Measurements from ENCODE around the gene DDX1. TPM values are rescaled to one million over a fixed set of nuclear protein-coding genes. Genes with fewer than 3 reads are reported as not detected.
"Not testable (repeated sequence)": the region's sequence is repeated elsewhere in the genome, so short reads cannot be mapped to it uniquely, and the experiment has no call there.

DDX1 gene
- total RNA-seq (2014; rRNA removed; shearing (Covaris generic); ENCODE audit: low replicate concordance), result 108 and 126 TPM in 2 replicates

GRCh38 chr2:15591692-15592463 is at the start of gene DDX1:
TSS of gene DDX1 (plus strand) at chr2:15591868. CDS start at chr2:15591934, 66 bp downstream.
- H3K36me3 ChIP-seq, result peaks cover 34% of the 10 kb centered on the region
- no peaks in the 10 kb centered on the region for H3K9me3 ChIP-seq
- peak within 1 kb of the TSS; percentile 93 for H3K4me3 ChIP-seq
- no peaks in the 10 kb centered on the region for H3K27me3 ChIP-seq
- peak; percentile 81 for DNase-seq

- not testable (repeated sequence) for H3K36me3 ChIP-seq, DNase-seq, H3K27me3 ChIP-seq, H3K9me3 ChIP-seq, H3K4me3 ChIP-seq
Observed at GRCh38 chr2:15542269-15542668, 49.4 kb upstream of the DDX1 start.

- H3K36me3 ChIP-seq, result no peaks in the 10 kb centered on the region; the same call in 1 of the 2 replicates
- H3K4me3 ChIP-seq, result no peak overlapping the region
- no peak for DNase-seq
- no peaks in the 10 kb centered on the region for H3K27me3 ChIP-seq
- H3K9me3 ChIP-seq, result no peaks in the 10 kb centered on the region
Observed at GRCh38 chr2:15543053-15543452, 48.6 kb upstream of the DDX1 start.

GRCh38 chr2:15543541-15543940 is 48.1 kb upstream of the DDX1 start:
- DNase-seq, result no peak
- H3K36me3 ChIP-seq, result peaks cover 4% of the 10 kb centered on the region
- H3K27me3 ChIP-seq, result no peaks in the 10 kb centered on the region
- H3K9me3 ChIP-seq, result no peaks in the 10 kb centered on the region
- no peak overlapping the region for H3K4me3 ChIP-seq

- Histone ChIP-seq H3K9me3 (no peaks in the 10 kb centered on the region), H3K36me3 (peaks cover 9% of the 10 kb centered on the region), H3K4me3 (no peak overlapping the region), H3K27me3 (no peaks in the 10 kb centered on the region)
- DNase-seq, result no peak
Observed at GRCh38 chr2:15544227-15544626, 47.4 kb upstream of the DDX1 start.

- Histone ChIP-seq H3K9me3 (no peaks in the 10 kb centered on the region), H3K4me3 (no peak overlapping the region), H3K27me3 (no peaks in the 10 kb centered on the region), H3K36me3 (peaks cover 12% of the 10 kb centered on the region)
- no peak for DNase-seq
Observed at GRCh38 chr2:15546297-15547098, 45.2 kb upstream of the DDX1 start.

GRCh38 chr2:15547115-15547876 is 44.4 kb upstream of the DDX1 start:
- H3K4me3 ChIP-seq, result no peak overlapping the region
- H3K27me3 ChIP-seq, result no peaks in the 10 kb centered on the region
- H3K36me3 ChIP-seq, result peaks cover 14% of the 10 kb centered on the region
- H3K9me3 ChIP-seq, result no peaks in the 10 kb centered on the region
- DNase-seq, result no peak

GRCh38 chr2:15548974-15549373 is 42.7 kb upstream of the DDX1 start:
- DNase-seq, result no peak
- no peak overlapping the region for H3K4me3 ChIP-seq
- H3K27me3 ChIP-seq, result no peaks in the 10 kb centered on the region
- no peaks in the 10 kb centered on the region for H3K9me3 ChIP-seq
- peaks cover 14% of the 10 kb centered on the region for H3K36me3 ChIP-seq

- Histone ChIP-seq H3K36me3 (peaks cover 11% of the 10 kb centered on the region), H3K9me3 (no peaks in the 10 kb centered on the region), H3K27me3 (no peaks in the 10 kb centered on the region), H3K4me3 (no peak overlapping the region)
- no peak for DNase-seq
Observed at GRCh38 chr2:15553519-15553918, 38.1 kb upstream of the DDX1 start.

- no peaks in the 10 kb centered on the region for H3K9me3 ChIP-seq
- peaks cover 7% of the 10 kb centered on the region for H3K36me3 ChIP-seq
- H3K27me3 ChIP-seq, result no peaks in the 10 kb centered on the region
- DNase-seq, result no peak
- H3K4me3 ChIP-seq, result no peak overlapping the region
Observed at GRCh38 chr2:15553951-15554350, 37.7 kb upstream of the DDX1 start.

- no peaks in the 10 kb centered on the region for H3K27me3 ChIP-seq
Observed at GRCh38 chr2:15554525-15555218, 37.0 kb upstream of the DDX1 start.

GRCh38 chr2:15555760-15556193 is 35.9 kb upstream of the DDX1 start:
- Histone ChIP-seq H3K9me3 (no peaks in the 10 kb centered on the region), H3K4me3 (no peak overlapping the region), H3K36me3 (peaks cover 5% of the 10 kb centered on the region), H3K27me3 (no peaks in the 10 kb centered on the region)
- DNase-seq, result no peak

More at GRCh38 chr2:15554525-15555218, 37.0 kb upstream of the DDX1 start:
- H3K9me3 ChIP-seq, result no peaks in the 10 kb centered on the region
- no peak overlapping the region for H3K4me3 ChIP-seq
- no peak for DNase-seq
- peaks cover 5% of the 10 kb centered on the region for H3K36me3 ChIP-seq

- Histone ChIP-seq H3K4me3 (no peak overlapping the region), H3K27me3 (no peaks in the 10 kb centered on the region), H3K36me3 (peaks cover 3% of the 10 kb centered on the region), H3K9me3 (no peaks in the 10 kb centered on the region)
- no peak for DNase-seq
Observed at GRCh38 chr2:15556311-15556930, 35.2 kb upstream of the DDX1 start.

GRCh38 chr2:15557887-15558311 is 33.8 kb upstream of the DDX1 start:
- no peaks in the 10 kb centered on the region for H3K27me3 ChIP-seq
- no peaks in the 10 kb centered on the region; the same call in 1 of the 2 replicates for H3K36me3 ChIP-seq
- no peak for DNase-seq
- no peak overlapping the region for H3K4me3 ChIP-seq
- H3K9me3 ChIP-seq, result no peaks in the 10 kb centered on the region

GRCh38 chr2:15559379-15560139 is 32.1 kb upstream of the DDX1 start:
- H3K36me3 ChIP-seq, result no peaks in the 10 kb centered on the region
- H3K9me3 ChIP-seq, result no peaks in the 10 kb centered on the region
- peak overlapping the region; percentile 87 for H3K4me3 ChIP-seq
- no peak for DNase-seq
- H3K27me3 ChIP-seq, result no peaks in the 10 kb centered on the region

All from MG63 (cell line).